ENCODE data around the gene PI4KB. TPM values are rescaled to one million over a fixed set of nuclear protein-coding genes. Genes with fewer than 3 reads are reported as not detected.

Gene PI4KB
- total and polyA plus RNA-seq, 9 of the 15 experiments (the other 6 are each of a cell fraction or from before 2014, with no cell fraction given) = 3.1 to 65.4 (median 45.1) TPM

- TF ChIP-seq KDM5B (IDR thresholded peaks at IDR 0.05; ENCODE audit: insufficient replicate concordance, low read depth, low read length) (peak; percentile 95), NFE2 (IDR thresholded peaks at IDR 0.05; ENCODE audit: low read depth) (peak; percentile 72), ZNF75A (CRISPR knock-in tag; IDR thresholded peaks at IDR 0.05) (no peak), PKNOX1 (IDR thresholded peaks at IDR 0.05) (peak; percentile 35; the same call in 1 of the 2 replicates), ZNF644 (tag; IDR thresholded peaks at IDR 0.05; ENCODE audit: low read depth) (0 out of 2 replicates have a peak, but pooled peaks have one; percentile 72), NBN (IDR thresholded peaks at IDR 0.05; ENCODE audit: low read depth) (no peak; the same call in 1 of the 2 replicates), CBX3 (IDR thresholded peaks at IDR 0.05; ENCODE audit: borderline replicate concordance in 1 of 2, low read length in 2 of 2) (no peak), ILF3 (IDR thresholded peaks at IDR 0.05; ENCODE audit: borderline replicate concordance) (no peak), C11orf30 (IDR thresholded peaks at IDR 0.05; ENCODE audit: low read depth) (peak; percentile 95), NFE2L1 (tag; IDR thresholded peaks at IDR 0.05; ENCODE audit: borderline replicate concordance, low read depth) (no peak), MGA (IDR thresholded peaks at IDR 0.05) (peak; percentile 59), ZNF696 (CRISPR knock-in tag; conservative IDR thresholded peaks at IDR 0.05) (no peak), ELF4 (CRISPR knock-in tag; IDR thresholded peaks at IDR 0.05) (peak; percentile 85; the same call in 1 of the 2 replicates), ZBTB7A (IDR thresholded peaks at IDR 0.05; ENCODE audit: borderline replicate concordance, control insufficient read depth, low read depth, low read length) (peak; percentile 35; the same call in 1 of the 2 replicates)
Measured at GRCh38 chr1:151254217-151255213, 72.7 kb downstream of the PI4KB start, which contains the start of gene PSMD4 (continued).
